Measurements from ENCODE around the gene SMARCA5.
A peak's percentile ranks its signal among the peaks of the same experiment; 100 is the strongest.
"Not testable (repeated sequence)": the region's sequence is repeated elsewhere in the genome, so short reads cannot be mapped to it uniquely, and the experiment has no call there.

The SMARCA5 gene, protein sequence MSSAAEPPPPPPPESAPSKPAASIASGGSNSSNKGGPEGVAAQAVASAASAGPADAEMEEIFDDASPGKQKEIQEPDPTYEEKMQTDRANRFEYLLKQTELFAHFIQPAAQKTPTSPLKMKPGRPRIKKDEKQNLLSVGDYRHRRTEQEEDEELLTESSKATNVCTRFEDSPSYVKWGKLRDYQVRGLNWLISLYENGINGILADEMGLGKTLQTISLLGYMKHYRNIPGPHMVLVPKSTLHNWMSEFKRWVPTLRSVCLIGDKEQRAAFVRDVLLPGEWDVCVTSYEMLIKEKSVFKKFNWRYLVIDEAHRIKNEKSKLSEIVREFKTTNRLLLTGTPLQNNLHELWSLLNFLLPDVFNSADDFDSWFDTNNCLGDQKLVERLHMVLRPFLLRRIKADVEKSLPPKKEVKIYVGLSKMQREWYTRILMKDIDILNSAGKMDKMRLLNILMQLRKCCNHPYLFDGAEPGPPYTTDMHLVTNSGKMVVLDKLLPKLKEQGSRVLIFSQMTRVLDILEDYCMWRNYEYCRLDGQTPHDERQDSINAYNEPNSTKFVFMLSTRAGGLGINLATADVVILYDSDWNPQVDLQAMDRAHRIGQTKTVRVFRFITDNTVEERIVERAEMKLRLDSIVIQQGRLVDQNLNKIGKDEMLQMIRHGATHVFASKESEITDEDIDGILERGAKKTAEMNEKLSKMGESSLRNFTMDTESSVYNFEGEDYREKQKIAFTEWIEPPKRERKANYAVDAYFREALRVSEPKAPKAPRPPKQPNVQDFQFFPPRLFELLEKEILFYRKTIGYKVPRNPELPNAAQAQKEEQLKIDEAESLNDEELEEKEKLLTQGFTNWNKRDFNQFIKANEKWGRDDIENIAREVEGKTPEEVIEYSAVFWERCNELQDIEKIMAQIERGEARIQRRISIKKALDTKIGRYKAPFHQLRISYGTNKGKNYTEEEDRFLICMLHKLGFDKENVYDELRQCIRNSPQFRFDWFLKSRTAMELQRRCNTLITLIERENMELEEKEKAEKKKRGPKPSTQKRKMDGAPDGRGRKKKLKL

DNA sequence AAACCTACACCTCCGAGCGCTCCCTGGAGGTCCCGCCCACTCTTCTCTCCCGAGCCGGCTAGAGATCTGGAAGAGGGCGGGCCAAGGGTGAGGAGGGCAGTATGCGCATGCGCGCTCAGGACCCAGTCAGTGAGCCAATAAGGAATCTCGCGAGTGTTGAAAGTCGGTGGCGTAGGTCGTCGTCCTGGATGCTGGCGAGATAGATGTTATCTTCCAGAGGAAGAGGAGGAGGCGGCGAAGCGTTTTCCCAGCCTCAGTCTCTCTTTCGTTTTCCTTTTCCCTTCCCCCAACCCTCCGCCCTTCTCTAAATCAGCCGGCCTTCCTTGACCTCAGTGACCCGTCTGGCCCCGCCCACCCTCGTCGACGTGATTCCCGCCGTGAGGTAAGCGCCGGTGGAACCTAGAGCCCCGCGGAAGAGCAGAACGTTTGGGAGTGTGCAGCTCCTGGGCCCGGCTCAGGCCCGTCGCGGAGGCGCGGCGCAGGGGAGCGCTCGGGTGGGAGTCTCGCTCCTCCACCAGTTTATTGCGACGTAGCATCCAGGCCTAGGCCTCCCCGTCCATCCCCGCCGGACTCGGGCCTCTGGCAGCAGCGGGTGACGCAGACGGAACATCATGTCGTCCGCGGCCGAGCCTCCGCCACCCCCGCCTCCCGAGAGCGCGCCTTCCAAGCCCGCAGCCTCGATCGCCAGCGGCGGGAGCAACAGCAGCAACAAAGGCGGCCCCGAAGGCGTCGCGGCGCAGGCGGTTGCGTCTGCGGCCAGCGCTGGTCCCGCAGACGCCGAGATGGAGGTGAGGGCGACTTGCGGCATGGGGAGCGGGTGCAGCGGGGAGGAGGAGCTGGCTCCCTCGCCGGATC, at the start of gene SMARCA5:
SMARCA5 (plus strand) TSS at position 389 of the 855 bp plus-strand sequence; CDS start at position 612, 223 bp downstream.
- peak; percentile 96 for DNase-seq

GRCh38 chr4:143473334-143474126, 40.0 kb upstream of the SMARCA5 start:
- no peak for DNase-seq

- no peak for DNase-seq
These were observed 36.0 kb upstream of the SMARCA5 start for GRCh38 chr4:143477487-143477886.

DNA sequence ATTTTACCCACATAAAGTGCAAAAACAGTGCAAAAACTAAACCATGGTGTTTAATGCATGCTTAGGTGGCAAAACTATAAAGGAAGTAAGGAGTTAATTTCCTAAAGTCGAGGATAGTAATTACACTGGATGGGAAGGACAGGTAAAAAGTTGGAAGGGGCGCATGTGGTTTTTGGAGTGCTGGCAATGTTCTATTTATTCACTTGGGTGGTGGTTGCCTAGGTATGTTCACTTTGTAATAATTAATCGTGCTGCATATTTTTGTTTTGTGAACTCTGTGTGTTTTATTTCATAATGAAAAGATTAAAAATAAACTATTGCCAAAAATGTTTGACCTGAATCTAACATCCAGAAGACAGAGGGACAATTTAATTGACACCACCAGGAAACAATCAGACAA, 32.1 kb upstream of the SMARCA5 start:
- no peak for DNase-seq

DNA sequence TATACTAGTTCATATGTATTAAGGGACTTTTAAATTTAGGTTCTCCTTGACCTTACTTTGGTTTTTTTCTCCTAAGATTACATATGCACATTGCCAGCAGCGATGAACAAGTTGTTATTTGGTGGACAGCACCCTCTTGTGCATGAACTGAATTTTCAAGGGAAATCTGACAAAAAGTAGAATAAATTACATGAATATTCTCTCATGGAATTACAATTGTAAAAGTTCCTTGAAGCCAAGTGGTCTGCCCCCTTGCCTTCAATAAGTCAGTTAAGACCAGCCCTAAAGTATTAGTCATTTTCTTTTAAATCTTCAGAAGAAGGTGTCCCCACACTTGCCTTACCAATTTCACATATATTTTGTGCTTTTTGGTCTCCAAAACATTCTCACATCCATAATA, 30.7 kb upstream of the SMARCA5 start:
- DNase-seq, result no peak

DNA sequence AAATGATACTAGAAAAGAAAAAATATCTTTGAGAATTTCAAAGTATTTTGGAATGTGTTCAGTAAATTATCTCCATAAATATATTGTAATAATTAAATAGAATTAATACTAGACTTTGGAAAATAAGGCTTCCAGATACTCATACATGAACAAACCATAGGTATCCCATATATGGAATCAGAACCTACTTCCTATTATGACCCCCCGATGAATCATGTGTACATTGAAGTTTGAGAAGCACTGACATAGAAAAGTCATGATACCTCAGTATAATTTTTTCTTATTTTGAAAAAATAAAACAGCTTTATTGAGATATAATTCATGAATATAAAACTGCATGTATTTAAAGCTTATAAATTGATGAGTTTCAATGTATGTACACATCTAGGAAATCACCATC, 27.2 kb upstream of the SMARCA5 start:
- DNase-seq, result no peak

- no peak for DNase-seq
These were observed 24.8 kb upstream of the SMARCA5 start for GRCh38 chr4:143488687-143489086.

DNA sequence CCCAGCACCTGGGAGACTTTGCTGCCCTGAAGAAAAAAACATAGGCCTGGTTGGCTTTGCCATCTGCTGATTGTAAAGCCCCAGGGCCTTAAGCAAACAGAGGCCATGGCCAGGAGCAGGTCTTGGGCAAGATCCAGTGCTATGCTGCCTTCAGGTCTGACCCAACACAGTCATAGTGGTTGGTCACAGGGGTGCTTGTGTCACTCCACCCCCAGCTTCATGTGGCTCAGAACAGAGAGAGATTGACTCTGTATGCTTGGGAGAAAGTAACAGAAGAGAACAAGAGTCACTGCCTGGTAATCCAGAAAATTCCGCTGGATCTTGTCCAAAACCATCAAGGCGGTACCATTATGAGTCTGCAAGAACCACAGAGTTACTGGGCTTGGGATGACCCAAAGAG, 24.4 kb upstream of the SMARCA5 start:
- no peak for DNase-seq

DNA sequence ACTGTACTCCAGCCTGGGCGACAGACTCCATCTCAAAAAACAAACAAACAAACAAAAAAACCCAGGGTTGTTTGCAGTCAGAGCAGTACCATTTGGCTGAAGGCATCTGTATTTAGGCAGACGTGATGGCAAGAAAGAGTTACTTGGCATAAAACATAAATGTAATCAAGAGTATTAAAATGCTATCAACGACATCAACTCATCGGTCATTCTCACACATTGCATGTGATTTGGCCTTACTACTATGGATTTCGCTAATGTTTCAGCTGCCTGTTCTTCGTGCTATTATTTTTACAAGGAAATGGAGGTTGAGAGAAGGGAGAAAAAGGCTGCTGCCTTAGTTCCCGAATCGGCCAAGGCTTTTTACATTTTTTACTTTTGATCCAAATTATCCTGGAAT, 15.5 kb upstream of the SMARCA5 start:
- no peak for DNase-seq

DNA sequence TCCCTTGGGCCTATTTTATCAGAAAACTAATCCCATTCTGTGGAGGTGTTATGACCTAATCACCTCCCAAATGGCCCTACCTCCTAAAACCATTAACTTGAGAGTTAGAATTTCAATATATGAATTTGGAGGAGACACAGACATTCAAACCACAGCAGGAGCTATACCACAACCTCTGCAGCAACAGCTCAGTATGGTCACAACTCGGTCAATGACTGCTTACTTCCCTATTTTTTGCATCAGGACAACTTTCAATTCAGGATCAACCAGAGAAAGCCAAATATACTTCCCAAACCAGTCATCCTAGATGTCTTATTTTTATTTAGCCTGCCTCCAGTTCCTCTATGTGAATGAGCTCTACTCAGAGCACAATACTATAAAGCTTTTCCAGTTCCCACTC, 11.3 kb upstream of the SMARCA5 start:
- DNase-seq, result no peak

- no peak for DNase-seq
These were observed 7.5 kb upstream of the SMARCA5 start for GRCh38 chr4:143506031-143506430.

- no peak for DNase-seq
These were observed 1.6 kb upstream of the SMARCA5 start for GRCh38 chr4:143511906-143512305.

GRCh38 chr4:143512978-143513313, 556 bp upstream of the SMARCA5 start:
- DNase-seq, result no peak

GRCh38 chr4:143514169-143514495, 630 bp downstream of the SMARCA5 start:
- DNase-seq, result no peak

- peak; percentile 45 for DNase-seq
These were observed 995 bp downstream of the SMARCA5 start for GRCh38 chr4:143514497-143514896.

GRCh38 chr4:143514901-143515300, 1.4 kb downstream of the SMARCA5 start:
- DNase-seq, result no peak

GRCh38 chr4:143515905-143516304, 2.4 kb downstream of the SMARCA5 start:
- DNase-seq, result no peak

GRCh38 chr4:143517764-143518163, 4.3 kb downstream of the SMARCA5 start:
- no peak for DNase-seq

GRCh38 chr4:143524211-143524610, 10.7 kb downstream of the SMARCA5 start:
- no peak for DNase-seq

DNA sequence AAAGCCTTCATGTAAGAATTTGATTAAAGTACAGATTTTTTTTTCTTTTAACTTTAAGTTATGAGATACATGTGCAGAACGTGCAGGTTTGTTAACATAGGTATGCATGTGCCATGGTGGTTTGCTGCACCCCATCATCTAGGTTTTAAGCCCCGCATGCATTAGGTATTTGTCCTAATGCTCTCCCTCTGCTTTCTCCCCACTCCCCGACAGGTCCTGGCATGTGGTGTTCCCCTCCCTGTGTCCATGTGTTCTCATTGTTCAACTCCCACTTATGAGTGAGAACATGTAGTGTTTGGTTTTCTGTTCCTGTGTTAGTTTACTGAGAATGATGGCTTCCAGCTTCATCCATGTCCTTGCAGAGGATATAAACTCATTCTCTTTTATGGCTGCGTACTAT, 14.5 kb downstream of the SMARCA5 start:
- not testable (repeated sequence) for DNase-seq

DNA sequence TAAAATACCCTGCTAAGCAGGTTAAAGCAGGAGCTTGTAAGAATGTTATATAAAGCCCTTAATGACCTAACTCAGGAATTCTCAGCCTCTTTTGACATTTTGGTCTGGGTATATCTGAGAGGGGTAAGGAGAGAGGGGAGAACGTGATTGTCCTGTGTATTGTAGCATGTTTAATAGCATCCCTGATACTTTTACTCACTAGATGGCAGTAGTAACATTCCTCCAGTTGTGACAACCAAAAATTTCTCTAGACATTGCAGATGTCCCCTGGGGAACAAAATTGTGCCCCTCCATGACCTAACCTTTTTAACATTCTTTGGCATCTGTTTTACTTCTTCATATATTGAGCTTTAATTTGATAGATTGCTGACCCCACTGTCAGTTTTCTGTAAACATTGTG, 17.9 kb downstream of the SMARCA5 start:
- DNase-seq, result no peak

Data from stimulated activated CD8-positive, alpha-beta memory T cell treated with anti-CD3 and anti-CD28 coated beads, Interleukin-4, amount 100 ng/mL, for 48 hours (primary cell).